Measurements from ENCODE around the gene SIRT5.

Gene SIRT5

DNA sequence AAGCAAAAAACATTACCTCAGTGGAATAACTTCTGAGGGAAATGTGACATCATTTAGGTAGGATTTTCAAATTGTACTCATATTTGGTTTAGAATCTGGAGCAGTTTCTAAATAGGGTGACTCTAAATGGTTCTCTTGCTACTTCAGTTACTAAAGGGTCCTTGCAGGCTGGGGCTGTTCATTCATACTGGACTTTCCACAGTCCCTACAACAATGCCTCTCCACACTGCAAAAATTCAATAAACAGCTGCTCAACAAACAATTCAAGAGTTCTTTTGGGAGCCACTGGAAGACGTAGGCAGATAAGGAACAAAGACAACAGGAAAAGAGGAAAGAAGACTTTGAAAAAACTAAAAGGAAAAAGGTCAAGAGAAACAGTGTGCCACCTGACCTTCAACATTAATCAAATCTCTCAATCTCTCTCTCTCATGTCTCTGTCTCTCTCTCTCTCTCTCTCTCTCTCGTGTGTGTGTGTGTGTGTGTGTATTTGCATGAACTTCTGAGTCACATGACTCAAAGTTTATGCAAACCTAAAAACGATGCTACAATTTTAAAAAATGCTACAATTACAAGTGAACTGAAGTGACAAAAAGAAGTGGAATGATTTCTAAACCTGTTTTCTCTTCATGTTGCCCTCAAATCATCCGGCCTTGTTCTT, 55.2 kb downstream of the SIRT5 start:
- Histone ChIP-seq H2AFZ (ENCODE audit: low read length) (no peak overlapping the region), H3K36me3 (replicated peaks; ENCODE audit: insufficient read depth, low read length) (0 out of 2 replicates have a peak, but pooled peaks cover 5% of the 10 kb centered on the region), H3F3A (ENCODE audit: insufficient read depth, low read length) (no peaks in the 10 kb centered on the region), H3K9ac (ENCODE audit: low read length) (no peak overlapping the region), H3K4me1 (ENCODE audit: low read length) (no peaks in the 10 kb centered on the region), H3K27ac (ENCODE audit: low read length) (no peak overlapping the region), H3K9me2 (replicated peaks; ENCODE audit: insufficient read depth, low read length) (no peaks in the 10 kb centered on the region), H3K4me3 (ENCODE audit: low read length) (no peak overlapping the region), H3K27me3 (replicated peaks; ENCODE audit: insufficient read depth, low read length) (no peaks in the 10 kb centered on the region), H4K20me1 (ENCODE audit: insufficient read depth, low read length) (no peaks in the 10 kb centered on the region), H3K4me2 (ENCODE audit: low read depth, low read length) (no peak overlapping the region), H3K9me3 (replicated peaks; ENCODE audit: insufficient read depth, low read length) (no peaks in the 10 kb centered on the region), H3K79me2 (ENCODE audit: low read length) (no peaks in the 10 kb centered on the region)
- TF ChIP-seq EZH2 (optimal IDR thresholded peaks at IDR 0.05; ENCODE audit: low read depth, low read length) = no peak
- TF ChIP-seq, protein P1, sequence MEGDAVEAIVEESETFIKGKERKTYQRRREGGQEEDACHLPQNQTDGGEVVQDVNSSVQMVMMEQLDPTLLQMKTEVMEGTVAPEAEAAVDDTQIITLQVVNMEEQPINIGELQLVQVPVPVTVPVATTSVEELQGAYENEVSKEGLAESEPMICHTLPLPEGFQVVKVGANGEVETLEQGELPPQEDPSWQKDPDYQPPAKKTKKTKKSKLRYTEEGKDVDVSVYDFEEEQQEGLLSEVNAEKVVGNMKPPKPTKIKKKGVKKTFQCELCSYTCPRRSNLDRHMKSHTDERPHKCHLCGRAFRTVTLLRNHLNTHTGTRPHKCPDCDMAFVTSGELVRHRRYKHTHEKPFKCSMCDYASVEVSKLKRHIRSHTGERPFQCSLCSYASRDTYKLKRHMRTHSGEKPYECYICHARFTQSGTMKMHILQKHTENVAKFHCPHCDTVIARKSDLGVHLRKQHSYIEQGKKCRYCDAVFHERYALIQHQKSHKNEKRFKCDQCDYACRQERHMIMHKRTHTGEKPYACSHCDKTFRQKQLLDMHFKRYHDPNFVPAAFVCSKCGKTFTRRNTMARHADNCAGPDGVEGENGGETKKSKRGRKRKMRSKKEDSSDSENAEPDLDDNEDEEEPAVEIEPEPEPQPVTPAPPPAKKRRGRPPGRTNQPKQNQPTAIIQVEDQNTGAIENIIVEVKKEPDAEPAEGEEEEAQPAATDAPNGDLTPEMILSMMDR (IDR thresholded peaks at IDR 0.05; ENCODE audit: low read length) = no peak
- no peak for TF ChIP-seq EZH2phosphoT487 (IDR thresholded peaks at IDR 0.05; ENCODE audit: low read length)
- DNase-seq = no peak

GRCh38 chr6:13630499-13630898, 56.1 kb downstream of the SIRT5 start:
- Histone ChIP-seq H3K79me2 (ENCODE audit: low read length) (no peaks in the 10 kb centered on the region), H3K4me2 (ENCODE audit: low read depth, low read length) (no peak overlapping the region), H3K9me2 (replicated peaks; ENCODE audit: insufficient read depth, low read length) (no peaks in the 10 kb centered on the region), H3F3A (ENCODE audit: insufficient read depth, low read length) (no peaks in the 10 kb centered on the region), H3K4me3 (ENCODE audit: low read length) (no peak overlapping the region), H3K4me1 (ENCODE audit: low read length) (no peaks in the 10 kb centered on the region), H3K9me3 (replicated peaks; ENCODE audit: insufficient read depth, low read length) (no peaks in the 10 kb centered on the region), H3K27ac (ENCODE audit: low read length) (no peak overlapping the region), H2AFZ (ENCODE audit: low read length) (no peak overlapping the region), H3K9ac (ENCODE audit: low read length) (no peak overlapping the region), H3K36me3 (replicated peaks; ENCODE audit: insufficient read depth, low read length) (0 out of 2 replicates have a peak, but pooled peaks cover 4% of the 10 kb centered on the region), H3K27me3 (replicated peaks; ENCODE audit: insufficient read depth, low read length) (no peaks in the 10 kb centered on the region), H4K20me1 (ENCODE audit: insufficient read depth, low read length) (no peaks in the 10 kb centered on the region)
- no peak for DNase-seq
- TF ChIP-seq EZH2phosphoT487 (IDR thresholded peaks at IDR 0.05; ENCODE audit: low read length) (no peak), EZH2 (optimal IDR thresholded peaks at IDR 0.05; ENCODE audit: low read depth, low read length) (no peak)
- TF ChIP-seq, protein P1 (IDR thresholded peaks at IDR 0.05; ENCODE audit: low read length) = no peak

DNA sequence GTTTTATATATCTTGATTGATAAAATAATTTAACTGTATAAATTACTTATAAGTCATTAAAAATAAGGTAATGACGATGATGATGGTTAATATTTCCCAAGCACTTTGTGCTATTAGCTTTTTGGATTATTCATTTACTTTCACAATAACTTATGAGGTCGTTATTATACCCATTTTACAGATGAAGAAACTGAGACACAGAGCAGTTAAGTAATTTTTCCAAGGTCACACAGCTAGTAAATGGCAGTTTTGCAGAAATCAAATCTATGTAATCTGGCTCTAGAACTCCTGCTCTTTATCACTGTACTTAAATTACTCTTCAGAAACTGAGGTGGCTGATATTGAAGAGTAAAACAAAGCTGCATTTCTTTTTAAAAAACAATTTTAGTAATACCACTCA, 58.9 kb downstream of the SIRT5 start:
- Histone ChIP-seq H3K27me3 (replicated peaks; ENCODE audit: insufficient read depth, low read length) (no peaks in the 10 kb centered on the region), H3K9me2 (replicated peaks; ENCODE audit: insufficient read depth, low read length) (no peaks in the 10 kb centered on the region), H3K27ac (ENCODE audit: low read length) (no peak overlapping the region), H3K9ac (ENCODE audit: low read length) (no peak overlapping the region), H3K4me2 (ENCODE audit: low read depth, low read length) (no peak overlapping the region), H3K36me3 (replicated peaks; ENCODE audit: insufficient read depth, low read length) (0 out of 2 replicates have a peak, but pooled peaks cover 10% of the 10 kb centered on the region), H3K4me1 (ENCODE audit: low read length) (no peaks in the 10 kb centered on the region), H3K79me2 (ENCODE audit: low read length) (no peaks in the 10 kb centered on the region), H2AFZ (ENCODE audit: low read length) (no peak overlapping the region), H4K20me1 (ENCODE audit: insufficient read depth, low read length) (no peaks in the 10 kb centered on the region), H3K9me3 (replicated peaks; ENCODE audit: insufficient read depth, low read length) (no peaks in the 10 kb centered on the region), H3F3A (ENCODE audit: insufficient read depth, low read length) (no peaks in the 10 kb centered on the region), H3K4me3 (ENCODE audit: low read length) (no peak overlapping the region)
- no peak for DNase-seq
- TF ChIP-seq EZH2phosphoT487 (IDR thresholded peaks at IDR 0.05; ENCODE audit: low read length) (no peak), EZH2 (optimal IDR thresholded peaks at IDR 0.05; ENCODE audit: low read depth, low read length) (no peak)
- TF ChIP-seq, protein P1 (IDR thresholded peaks at IDR 0.05; ENCODE audit: low read length) = no peak

All from MM.1S (cell line).